ENCODE data around the gene WASL. TPM values are rescaled to one million over a fixed set of nuclear protein-coding genes. Genes with fewer than 3 reads are reported as not detected.
"Not testable (repeated sequence)": the region's sequence is repeated elsewhere in the genome, so short reads cannot be mapped to it uniquely, and the experiment has no call there.

The WASL gene
- polyA plus RNA-seq, 4 donors = 75.9 to 105 (median 95.7) TPM

GRCh38 chr7:123737168-123737674, 11.6 kb downstream of the WASL start:
- not testable (repeated sequence) for DNase-seq (ENCODE audit: low read depth in 4 of 4, low spot score in 3 of 4)

- DNase-seq (ENCODE audit: low read depth in 4 of 4, low spot score in 3 of 4) = no peak
These were observed 13.3 kb downstream of the WASL start for GRCh38 chr7:123735539-123735938.

- no peak for DNase-seq (ENCODE audit: low read depth in 4 of 4, low spot score in 3 of 4)
These were observed 14.3 kb downstream of the WASL start for GRCh38 chr7:123734498-123734897.

- DNase-seq (ENCODE audit: low read depth in 4 of 4, low spot score in 3 of 4) = no peak
These were observed 16.3 kb downstream of the WASL start for GRCh38 chr7:123732413-123733091.

GRCh38 chr7:123729218-123729578, 19.6 kb downstream of the WASL start:
- no peak for DNase-seq (ENCODE audit: low read depth in 4 of 4, low spot score in 3 of 4)

GRCh38 chr7:123727071-123727837, 21.5 kb downstream of the WASL start:
- DNase-seq (ENCODE audit: low read depth in 4 of 4, low spot score in 3 of 4) = no peak

- no peak for DNase-seq (ENCODE audit: low read depth in 4 of 4, low spot score in 3 of 4)
These were observed 23.1 kb downstream of the WASL start for GRCh38 chr7:123725586-123726171.

GRCh38 chr7:123724817-123725253, 24.0 kb downstream of the WASL start:
- no peak for DNase-seq (ENCODE audit: low read depth in 4 of 4, low spot score in 3 of 4)

- no peak for DNase-seq (ENCODE audit: low read depth in 4 of 4, low spot score in 3 of 4)
These were observed 24.9 kb downstream of the WASL start for GRCh38 chr7:123723913-123724312.

- not testable (repeated sequence) for DNase-seq (ENCODE audit: low read depth in 4 of 4, low spot score in 3 of 4)
These were observed 28.3 kb downstream of the WASL start for GRCh38 chr7:123720527-123720926.

- DNase-seq (ENCODE audit: low read depth in 4 of 4, low spot score in 3 of 4) = no peak
These were observed 29.5 kb downstream of the WASL start for GRCh38 chr7:123719197-123719721.

- no peak for DNase-seq (ENCODE audit: low read depth in 4 of 4, low spot score in 3 of 4)
These were observed 30.0 kb downstream of the WASL start for GRCh38 chr7:123718773-123719172.

- no peak for DNase-seq (ENCODE audit: low read depth in 4 of 4, low spot score in 3 of 4)
These were observed 31.1 kb downstream of the WASL start for GRCh38 chr7:123717689-123718088.

GRCh38 chr7:123716877-123717276, 31.9 kb downstream of the WASL start:
- no peak for DNase-seq (ENCODE audit: low read depth in 4 of 4, low spot score in 3 of 4)

- DNase-seq (ENCODE audit: low read depth in 4 of 4, low spot score in 3 of 4) = no peak
These were observed 33.0 kb downstream of the WASL start for GRCh38 chr7:123715799-123716198.

GRCh38 chr7:123715198-123715597, 33.6 kb downstream of the WASL start:
- no peak for DNase-seq (ENCODE audit: low read depth in 4 of 4, low spot score in 3 of 4)

- no peak for DNase-seq (ENCODE audit: low read depth in 4 of 4, low spot score in 3 of 4)
These were observed 34.3 kb downstream of the WASL start for GRCh38 chr7:123714296-123715080.

GRCh38 chr7:123712619-123713018, 36.2 kb downstream of the WASL start:
- no peak for DNase-seq (ENCODE audit: low read depth in 4 of 4, low spot score in 3 of 4)

GRCh38 chr7:123711832-123712293, 36.9 kb downstream of the WASL start:
- DNase-seq (ENCODE audit: low read depth in 4 of 4, low spot score in 3 of 4) = no peak

- no peak for DNase-seq (ENCODE audit: low read depth in 4 of 4, low spot score in 3 of 4)
These were observed 38.1 kb downstream of the WASL start for GRCh38 chr7:123710683-123711082.
